BJ (cell line): Measurements from ENCODE around the gene XRCC4. TPM values are rescaled to one million over a fixed set of nuclear protein-coding genes. Genes with fewer than 3 reads are reported as not detected.

Experiments
- CTCF ChIA-PET: fragments of 350-600 bp; formaldehyde crosslinking; extraction: SDS; loops from one replicate; lab custom pipeline; 2021; ENCODE audit warnings: antibody characterized with exemption, inconsistent platforms; lab: Yijun Ruan, JAX
- POLR2A ChIA-PET: fragments of 300-600 bp; sonication (Branson Sonifier 250); formaldehyde crosslinking; extraction: SDS; loops from one replicate; lab custom pipeline; 2021; ENCODE audit warnings: antibody characterized with exemption; lab: Charles Lee
- DNase-seq: peaks from one replicate; pipeline ENCODE4 v3.0.0-alpha.2; 2011; ENCODE audit warnings: low read depth
- H3K27me3 ChIP-seq: 2 replicates; pipeline ENCODE4 v1.6.0; 2011; ENCODE audit warnings: low read length; ENCODE audit not compliant: control insufficient read depth, insufficient read depth
- H3K36me3 ChIP-seq: 2 replicates; pipeline ENCODE4 v1.5.1; 2011; ENCODE audit warnings: low read length; ENCODE audit not compliant: control insufficient read depth, insufficient read depth
- H3K4me3 ChIP-seq: 2 replicates; pipeline ENCODE4 v1.5.1; 2011; ENCODE audit warnings: low read depth, mild to moderate bottlenecking, control low read depth, low read length
- polyA plus RNA-seq: library from polyadenylated mRNA; depleted of rRNA; stranded (reverse); fragments of >200 nt; gene quantifications from 2 replicates; pipeline ENCODE4 v1.2.3, GENCODE V29; 2011
- TF ChIP-seq, protein P1 (sequence below): IDR thresholded peaks from 2 replicates; pipeline ENCODE4 v1.5.1; 2011; ENCODE audit warnings: low read depth, mild to moderate bottlenecking, control low read depth, inconsistent platforms, low read length, moderate library complexity; ENCODE audit not compliant: insufficient read depth

The XRCC4 gene
- polyA plus RNA-seq, 1 experiment = 1.6 TPM

DNA sequence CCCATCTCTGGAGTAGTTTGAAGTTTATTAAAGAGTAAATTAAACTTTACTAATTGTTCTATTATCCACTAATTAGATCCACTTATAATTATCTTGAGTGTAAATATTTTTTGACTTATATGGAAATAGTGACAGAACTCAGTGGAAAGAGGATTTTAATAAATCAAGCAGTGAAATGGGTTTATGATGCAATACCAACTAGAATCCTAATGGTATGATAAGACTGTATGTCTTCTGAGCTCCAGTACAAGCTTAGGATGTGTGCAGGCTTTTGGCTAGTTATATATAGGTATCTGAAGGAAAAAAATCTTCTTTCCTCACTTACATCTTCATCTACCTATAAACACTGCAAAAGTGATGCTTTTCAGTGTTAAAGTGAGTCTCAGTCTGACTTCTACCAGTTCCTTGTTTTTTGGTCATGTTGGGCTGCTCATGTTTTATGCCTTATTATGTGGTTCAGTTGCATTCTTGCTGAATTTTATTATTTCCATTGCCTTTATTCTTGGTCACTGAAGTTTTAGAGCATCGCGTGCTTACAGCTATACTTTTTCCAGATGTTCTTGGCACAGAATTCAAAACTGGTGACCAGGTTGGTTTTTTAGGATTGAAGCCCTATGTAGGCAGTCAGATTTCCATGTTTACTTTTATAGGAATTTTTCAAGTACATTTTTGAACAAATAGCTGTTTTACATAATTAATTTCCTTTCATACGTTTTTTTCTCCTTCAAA lies 30.5 kb downstream of the XRCC4 start:
- Histone ChIP-seq H3K27me3 (no peaks in the 10 kb centered on the region), H3K4me3 (no peak overlapping the region), H3K36me3 (no peaks in the 10 kb centered on the region)
- DNase-seq = peak; percentile 27
- POLR2A ChIA-PET = no interaction called here
- TF ChIP-seq, protein P1, sequence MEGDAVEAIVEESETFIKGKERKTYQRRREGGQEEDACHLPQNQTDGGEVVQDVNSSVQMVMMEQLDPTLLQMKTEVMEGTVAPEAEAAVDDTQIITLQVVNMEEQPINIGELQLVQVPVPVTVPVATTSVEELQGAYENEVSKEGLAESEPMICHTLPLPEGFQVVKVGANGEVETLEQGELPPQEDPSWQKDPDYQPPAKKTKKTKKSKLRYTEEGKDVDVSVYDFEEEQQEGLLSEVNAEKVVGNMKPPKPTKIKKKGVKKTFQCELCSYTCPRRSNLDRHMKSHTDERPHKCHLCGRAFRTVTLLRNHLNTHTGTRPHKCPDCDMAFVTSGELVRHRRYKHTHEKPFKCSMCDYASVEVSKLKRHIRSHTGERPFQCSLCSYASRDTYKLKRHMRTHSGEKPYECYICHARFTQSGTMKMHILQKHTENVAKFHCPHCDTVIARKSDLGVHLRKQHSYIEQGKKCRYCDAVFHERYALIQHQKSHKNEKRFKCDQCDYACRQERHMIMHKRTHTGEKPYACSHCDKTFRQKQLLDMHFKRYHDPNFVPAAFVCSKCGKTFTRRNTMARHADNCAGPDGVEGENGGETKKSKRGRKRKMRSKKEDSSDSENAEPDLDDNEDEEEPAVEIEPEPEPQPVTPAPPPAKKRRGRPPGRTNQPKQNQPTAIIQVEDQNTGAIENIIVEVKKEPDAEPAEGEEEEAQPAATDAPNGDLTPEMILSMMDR = no peak
- CTCF ChIA-PET = no interaction called here

DNA sequence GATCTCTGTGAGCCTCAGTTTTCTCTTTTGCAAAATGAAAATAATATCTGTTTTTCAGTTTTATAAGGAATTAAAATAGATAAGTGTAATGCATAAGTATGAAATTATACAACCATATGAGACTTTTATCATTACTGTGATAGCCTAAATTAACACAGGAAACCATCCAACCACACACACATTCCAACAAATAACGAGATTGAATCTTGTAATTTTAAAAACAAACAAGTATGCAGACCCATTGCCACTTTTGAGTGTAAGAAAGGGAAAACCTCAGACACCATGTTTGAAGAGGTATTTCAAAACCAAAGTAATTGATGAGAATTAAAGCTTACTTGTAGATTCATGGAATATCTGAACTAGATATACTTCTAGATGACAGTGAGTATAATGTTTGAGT lies 32.0 kb downstream of the XRCC4 start:
- Histone ChIP-seq H3K36me3 (no peaks in the 10 kb centered on the region), H3K27me3 (no peaks in the 10 kb centered on the region), H3K4me3 (no peak overlapping the region)
- no peak for DNase-seq
- TF ChIP-seq, protein P1 = no peak
- ChIA-PET CTCF (interaction anchor here (1.0 kb wide), 1 partner anchor 13 kb away, joined by 3 read pairs; no protein-coding TSS in a partner anchor), POLR2A (no interaction called here)

DNA sequence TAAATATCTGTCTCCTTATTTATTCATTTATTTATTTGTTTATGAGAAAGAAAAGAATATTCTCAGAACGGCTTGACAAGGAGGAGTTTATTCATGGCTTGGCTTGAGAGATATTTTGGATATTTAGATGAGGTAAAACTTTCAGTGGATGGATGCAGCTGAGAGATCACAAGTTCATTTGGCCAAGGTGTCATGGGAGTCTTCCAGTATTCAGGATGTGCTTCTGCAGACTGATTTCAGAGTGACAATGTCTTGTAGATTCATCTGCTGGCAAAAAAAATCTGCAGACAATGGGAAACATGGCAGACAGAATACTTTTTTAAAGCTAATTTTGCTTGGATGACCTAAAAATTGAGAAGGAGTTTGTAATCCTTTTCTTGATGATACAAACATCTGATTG lies 38.5 kb downstream of the XRCC4 start:
- no peak for DNase-seq
- Histone ChIP-seq H3K36me3 (no peaks in the 10 kb centered on the region), H3K4me3 (no peak overlapping the region), H3K27me3 (no peaks in the 10 kb centered on the region)
- TF ChIP-seq, protein P1 = no peak
- ChIA-PET CTCF (no interaction called here), POLR2A (no interaction called here)

DNA sequence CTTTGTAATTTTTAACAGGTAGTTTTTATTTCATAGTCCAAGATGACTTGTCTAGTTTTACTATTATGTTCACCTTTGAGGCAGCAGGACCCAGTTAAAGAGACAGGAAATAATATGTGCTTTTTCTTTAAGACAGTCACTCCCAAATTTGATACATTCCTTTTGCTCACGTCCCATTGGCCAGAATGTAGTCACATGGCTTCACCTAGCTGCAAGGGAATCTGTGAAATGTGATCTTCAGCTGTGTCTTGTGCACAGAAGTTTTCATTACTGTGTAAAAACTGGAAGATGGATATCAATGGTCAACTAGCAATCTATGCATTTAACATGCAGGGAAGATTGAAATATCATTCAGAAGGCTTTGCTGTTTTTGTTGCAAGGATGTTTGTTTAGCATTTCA lies 41.1 kb downstream of the XRCC4 start:
- POLR2A ChIA-PET = no interaction called here
- CTCF ChIA-PET = no interaction called here
- Histone ChIP-seq H3K27me3 (no peaks in the 10 kb centered on the region), H3K36me3 (no peaks in the 10 kb centered on the region), H3K4me3 (no peak overlapping the region)
- TF ChIP-seq, protein P1 = no peak
- DNase-seq = no peak

DNA sequence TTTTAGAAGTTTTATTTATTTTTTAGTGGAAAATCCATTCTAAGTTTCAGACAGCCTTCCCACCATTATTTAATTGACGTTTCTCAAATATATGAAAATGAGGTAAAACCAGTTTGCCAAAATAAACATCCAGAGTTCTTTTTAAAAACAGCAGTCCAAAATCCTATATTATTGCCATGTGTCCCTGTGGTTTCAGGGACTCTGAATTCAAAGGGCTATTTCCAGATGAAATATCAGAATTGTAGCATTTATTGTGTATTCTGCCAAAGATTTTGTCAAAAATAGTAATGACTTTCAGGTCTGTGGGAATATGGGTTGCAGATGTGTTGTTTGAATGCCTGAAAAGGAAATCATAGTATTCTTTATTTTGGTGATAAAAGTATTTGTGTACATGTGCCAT lies 41.6 kb downstream of the XRCC4 start:
- Histone ChIP-seq H3K36me3 (no peaks in the 10 kb centered on the region), H3K27me3 (no peaks in the 10 kb centered on the region), H3K4me3 (no peak overlapping the region)
- TF ChIP-seq, protein P1 = no peak
- CTCF ChIA-PET = interaction anchor here (0.9 kb wide), 1 partner anchor 44 kb away, joined by 3 read pairs; no protein-coding TSS in a partner anchor
- no peak for DNase-seq
- POLR2A ChIA-PET = no interaction called here
